ENCODE data around the gene MRPL57.
"Not testable (repeated sequence)": the region's sequence is repeated elsewhere in the genome, so short reads cannot be mapped to it uniquely, and the experiment has no call there.

MRPL57 gene

GRCh38 chr13:21176215-21176981 lies at the start of gene MRPL57, which contains the start of gene SKA3:
TSS of gene MRPL57 (plus strand) at chr13:21176658. CDS start at chr13:21176917, 259 bp downstream.
TSS of gene SKA3 (minus strand) at chr13:21176552. CDS start at chr13:21176477, 75 bp downstream.
- peak; percentile 95 for DNase-seq

- DNase-seq = no peak
Observed at GRCh38 chr13:21130116-21130515, 46.3 kb upstream of the MRPL57 start.

GRCh38 chr13:21133077-21133476 lies 43.4 kb upstream of the MRPL57 start:
- DNase-seq = no peak

GRCh38 chr13:21134475-21134874 lies 42.0 kb upstream of the MRPL57 start:
- DNase-seq = no peak

- not testable (repeated sequence) for DNase-seq
Observed at GRCh38 chr13:21135833-21136232, 40.6 kb upstream of the MRPL57 start.

- DNase-seq = no peak
Observed at GRCh38 chr13:21137696-21138095, 38.8 kb upstream of the MRPL57 start.

GRCh38 chr13:21138561-21138960 lies 37.9 kb upstream of the MRPL57 start:
- no peak for DNase-seq

GRCh38 chr13:21139374-21139773 lies 37.1 kb upstream of the MRPL57 start:
- no peak for DNase-seq

- no peak for DNase-seq
Observed at GRCh38 chr13:21142766-21143165, 33.7 kb upstream of the MRPL57 start.

- DNase-seq = no peak
Observed at GRCh38 chr13:21147827-21148226, 28.6 kb upstream of the MRPL57 start.

GRCh38 chr13:21148557-21149258 lies 27.8 kb upstream of the MRPL57 start:
- DNase-seq = no peak

GRCh38 chr13:21149568-21149967 lies 26.9 kb upstream of the MRPL57 start:
- no peak for DNase-seq

- DNase-seq = no peak
Observed at GRCh38 chr13:21150013-21150412, 26.4 kb upstream of the MRPL57 start.

GRCh38 chr13:21152251-21152899 lies 24.1 kb upstream of the MRPL57 start:
- no peak for DNase-seq

- no peak for DNase-seq
Observed at GRCh38 chr13:21164631-21165030, 11.8 kb upstream of the MRPL57 start.

- DNase-seq = not testable (repeated sequence)
Observed at GRCh38 chr13:21165606-21166005, 10.9 kb upstream of the MRPL57 start.

- DNase-seq = no peak
Observed at GRCh38 chr13:21171420-21171819, 5.0 kb upstream of the MRPL57 start.

GRCh38 chr13:21173767-21174166 lies 2.7 kb upstream of the MRPL57 start:
- not testable (repeated sequence) for DNase-seq

- DNase-seq = peak; percentile 9
Observed at GRCh38 chr13:21175656-21176214, 723 bp upstream of the MRPL57 start.

- DNase-seq = no peak
Observed at GRCh38 chr13:21176982-21177284, 475 bp downstream of the MRPL57 start.

GRCh38 chr13:21181671-21182070 lies 5.2 kb downstream of the MRPL57 start:
- DNase-seq = no peak

GRCh38 chr13:21186410-21186809 lies 10.0 kb downstream of the MRPL57 start:
- DNase-seq = not testable (repeated sequence)

GRCh38 chr13:21194756-21195155 lies 18.3 kb downstream of the MRPL57 start:
- not testable (repeated sequence) for DNase-seq
